ENCODE measurements around the gene TXNL1.

GRCh38 chr18:56637176-56637575 lies 1.2 kb downstream of the TXNL1 start:
- no peak for TF ChIP-seq CTCF (conservative IDR thresholded peaks at IDR 0.05; ENCODE audit: low read depth, low read length)
- no peak for TF ChIP-seq EZH2 (IDR thresholded peaks at IDR 0.05; ENCODE audit: borderline replicate concordance, low read depth, low read length, poor library complexity, severe bottlenecking)
